Measurements from ENCODE around the gene TTC7B. TPM values are rescaled to one million over a fixed set of nuclear protein-coding genes. Genes with fewer than 3 reads are reported as not detected.

TTC7B gene
- total and polyA plus RNA-seq, 2 experiments from 2014 or later, result 7.9 to 28.6 TPM

- Histone ChIP-seq H3F3A (replicated peaks; ENCODE audit: low read depth) (no peaks in the 10 kb centered on the region), H3K4me3 (no peak overlapping the region), H3K27me3 (ENCODE audit: insufficient read depth) (no peaks in the 10 kb centered on the region), H4K20me1 (replicated peaks; ENCODE audit: insufficient read depth) (no peaks in the 10 kb centered on the region), H3K36me3 (ENCODE audit: insufficient read depth) (no peaks in the 10 kb centered on the region), H3K4me2 (peak overlapping the region; percentile 55; the same call in 1 of the 2 replicates), H3K9me2 (ENCODE audit: insufficient read depth) (no peaks in the 10 kb centered on the region), H2AFZ (peak overlapping the region; percentile 69; the same call in 1 of the 2 replicates), H3K79me2 (replicated peaks; ENCODE audit: insufficient read depth) (no peaks in the 10 kb centered on the region), H3K27ac (ENCODE audit: low read depth) (no peak overlapping the region), H3K4me1 (ENCODE audit: insufficient read depth) (peaks cover 16% of the 10 kb centered on the region)
- Mint-ChIP-seq H3K27ac (peak overlapping the region; percentile 81), H3K27me3 (ENCODE audit: insufficient read depth, low read depth, poor library complexity) (peaks cover 8% of the 10 kb centered on the region), H3K4me1 (peaks cover 23% of the 10 kb centered on the region), H3K36me3 (ENCODE audit: low read depth) (no peaks in the 10 kb centered on the region), H3K4me3 (no peak overlapping the region), H3K9me3 (no peaks in the 10 kb centered on the region)
- ATAC-seq, result peak; percentile 64
- no peak for TF ChIP-seq EZH2 (IDR thresholded peaks at IDR 0.05; ENCODE audit: low read depth, unreplicated experiment)
- no peak for TF ChIP-seq ETS1 (IDR thresholded peaks at IDR 0.05)
- TF ChIP-seq JUNB (IDR thresholded peaks at IDR 0.05; ENCODE audit: unreplicated experiment), result no peak
- no peak for TF ChIP-seq STAT1 (IDR thresholded peaks at IDR 0.05; ENCODE audit: unreplicated experiment)
- TF ChIP-seq, protein P1, sequence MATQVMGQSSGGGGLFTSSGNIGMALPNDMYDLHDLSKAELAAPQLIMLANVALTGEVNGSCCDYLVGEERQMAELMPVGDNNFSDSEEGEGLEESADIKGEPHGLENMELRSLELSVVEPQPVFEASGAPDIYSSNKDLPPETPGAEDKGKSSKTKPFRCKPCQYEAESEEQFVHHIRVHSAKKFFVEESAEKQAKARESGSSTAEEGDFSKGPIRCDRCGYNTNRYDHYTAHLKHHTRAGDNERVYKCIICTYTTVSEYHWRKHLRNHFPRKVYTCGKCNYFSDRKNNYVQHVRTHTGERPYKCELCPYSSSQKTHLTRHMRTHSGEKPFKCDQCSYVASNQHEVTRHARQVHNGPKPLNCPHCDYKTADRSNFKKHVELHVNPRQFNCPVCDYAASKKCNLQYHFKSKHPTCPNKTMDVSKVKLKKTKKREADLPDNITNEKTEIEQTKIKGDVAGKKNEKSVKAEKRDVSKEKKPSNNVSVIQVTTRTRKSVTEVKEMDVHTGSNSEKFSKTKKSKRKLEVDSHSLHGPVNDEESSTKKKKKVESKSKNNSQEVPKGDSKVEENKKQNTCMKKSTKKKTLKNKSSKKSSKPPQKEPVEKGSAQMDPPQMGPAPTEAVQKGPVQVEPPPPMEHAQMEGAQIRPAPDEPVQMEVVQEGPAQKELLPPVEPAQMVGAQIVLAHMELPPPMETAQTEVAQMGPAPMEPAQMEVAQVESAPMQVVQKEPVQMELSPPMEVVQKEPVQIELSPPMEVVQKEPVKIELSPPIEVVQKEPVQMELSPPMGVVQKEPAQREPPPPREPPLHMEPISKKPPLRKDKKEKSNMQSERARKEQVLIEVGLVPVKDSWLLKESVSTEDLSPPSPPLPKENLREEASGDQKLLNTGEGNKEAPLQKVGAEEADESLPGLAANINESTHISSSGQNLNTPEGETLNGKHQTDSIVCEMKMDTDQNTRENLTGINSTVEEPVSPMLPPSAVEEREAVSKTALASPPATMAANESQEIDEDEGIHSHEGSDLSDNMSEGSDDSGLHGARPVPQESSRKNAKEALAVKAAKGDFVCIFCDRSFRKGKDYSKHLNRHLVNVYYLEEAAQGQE (IDR thresholded peaks at IDR 0.05; ENCODE audit: unreplicated experiment), result no peak
- no peak for TF ChIP-seq POLR2AphosphoS5 (IDR thresholded peaks at IDR 0.05; ENCODE audit: low read depth)
- TF ChIP-seq ZNF114 (CRISPR knock-in tag; IDR thresholded peaks at IDR 0.05), result no peak
- TF ChIP-seq CTCF (conservative IDR thresholded peaks at IDR 0.05; ENCODE audit: low read depth in 2 of 2), result no peak
- TF ChIP-seq NANOG (IDR thresholded peaks at IDR 0.05; ENCODE audit: borderline replicate concordance), result no peak
- TF ChIP-seq, protein P2, sequence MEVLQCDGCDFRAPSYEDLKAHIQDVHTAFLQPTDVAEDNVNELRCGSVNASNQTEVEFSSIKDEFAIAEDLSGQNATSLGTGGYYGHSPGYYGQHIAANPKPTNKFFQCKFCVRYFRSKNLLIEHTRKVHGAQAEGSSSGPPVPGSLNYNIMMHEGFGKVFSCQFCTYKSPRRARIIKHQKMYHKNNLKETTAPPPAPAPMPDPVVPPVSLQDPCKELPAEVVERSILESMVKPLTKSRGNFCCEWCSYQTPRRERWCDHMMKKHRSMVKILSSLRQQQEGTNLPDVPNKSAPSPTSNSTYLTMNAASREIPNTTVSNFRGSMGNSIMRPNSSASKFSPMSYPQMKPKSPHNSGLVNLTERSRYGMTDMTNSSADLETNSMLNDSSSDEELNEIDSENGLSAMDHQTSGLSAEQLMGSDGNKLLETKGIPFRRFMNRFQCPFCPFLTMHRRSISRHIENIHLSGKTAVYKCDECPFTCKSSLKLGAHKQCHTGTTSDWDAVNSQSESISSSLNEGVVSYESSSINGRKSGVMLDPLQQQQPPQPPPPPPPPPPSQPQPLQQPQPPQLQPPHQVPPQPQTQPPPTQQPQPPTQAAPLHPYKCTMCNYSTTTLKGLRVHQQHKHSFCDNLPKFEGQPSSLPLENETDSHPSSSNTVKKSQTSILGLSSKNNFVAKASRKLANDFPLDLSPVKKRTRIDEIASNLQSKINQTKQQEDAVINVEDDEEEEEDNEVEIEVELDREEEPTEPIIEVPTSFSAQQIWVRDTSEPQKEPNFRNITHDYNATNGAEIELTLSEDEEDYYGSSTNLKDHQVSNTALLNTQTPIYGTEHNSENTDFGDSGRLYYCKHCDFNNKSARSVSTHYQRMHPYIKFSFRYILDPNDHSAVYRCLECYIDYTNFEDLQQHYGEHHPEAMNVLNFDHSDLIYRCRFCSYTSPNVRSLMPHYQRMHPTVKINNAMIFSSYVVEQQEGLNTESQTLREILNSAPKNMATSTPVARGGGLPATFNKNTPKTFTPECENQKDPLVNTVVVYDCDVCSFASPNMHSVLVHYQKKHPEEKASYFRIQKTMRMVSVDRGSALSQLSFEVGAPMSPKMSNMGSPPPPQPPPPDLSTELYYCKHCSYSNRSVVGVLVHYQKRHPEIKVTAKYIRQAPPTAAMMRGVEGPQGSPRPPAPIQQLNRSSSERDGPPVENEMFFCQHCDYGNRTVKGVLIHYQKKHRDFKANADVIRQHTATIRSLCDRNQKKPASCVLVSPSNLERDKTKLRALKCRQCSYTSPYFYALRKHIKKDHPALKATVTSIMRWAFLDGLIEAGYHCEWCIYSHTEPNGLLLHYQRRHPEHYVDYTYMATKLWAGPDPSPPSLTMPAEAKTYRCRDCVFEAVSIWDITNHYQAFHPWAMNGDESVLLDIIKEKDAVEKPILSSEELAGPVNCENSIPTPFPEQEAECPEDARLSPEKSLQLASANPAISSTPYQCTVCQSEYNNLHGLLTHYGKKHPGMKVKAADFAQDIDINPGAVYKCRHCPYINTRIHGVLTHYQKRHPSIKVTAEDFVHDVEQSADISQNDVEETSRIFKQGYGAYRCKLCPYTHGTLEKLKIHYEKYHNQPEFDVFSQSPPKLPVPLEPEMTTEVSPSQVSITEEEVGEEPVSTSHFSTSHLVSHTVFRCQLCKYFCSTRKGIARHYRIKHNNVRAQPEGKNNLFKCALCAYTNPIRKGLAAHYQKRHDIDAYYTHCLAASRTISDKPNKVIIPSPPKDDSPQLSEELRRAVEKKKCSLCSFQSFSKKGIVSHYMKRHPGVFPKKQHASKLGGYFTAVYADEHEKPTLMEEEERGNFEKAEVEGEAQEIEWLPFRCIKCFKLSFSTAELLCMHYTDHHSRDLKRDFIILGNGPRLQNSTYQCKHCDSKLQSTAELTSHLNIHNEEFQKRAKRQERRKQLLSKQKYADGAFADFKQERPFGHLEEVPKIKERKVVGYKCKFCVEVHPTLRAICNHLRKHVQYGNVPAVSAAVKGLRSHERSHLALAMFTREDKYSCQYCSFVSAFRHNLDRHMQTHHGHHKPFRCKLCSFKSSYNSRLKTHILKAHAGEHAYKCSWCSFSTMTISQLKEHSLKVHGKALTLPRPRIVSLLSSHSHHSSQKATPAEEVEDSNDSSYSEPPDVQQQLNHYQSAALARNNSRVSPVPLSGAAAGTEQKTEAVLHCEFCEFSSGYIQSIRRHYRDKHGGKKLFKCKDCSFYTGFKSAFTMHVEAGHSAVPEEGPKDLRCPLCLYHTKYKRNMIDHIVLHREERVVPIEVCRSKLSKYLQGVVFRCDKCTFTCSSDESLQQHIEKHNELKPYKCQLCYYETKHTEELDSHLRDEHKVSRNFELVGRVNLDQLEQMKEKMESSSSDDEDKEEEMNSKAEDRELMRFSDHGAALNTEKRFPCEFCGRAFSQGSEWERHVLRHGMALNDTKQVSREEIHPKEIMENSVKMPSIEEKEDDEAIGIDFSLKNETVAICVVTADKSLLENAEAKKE (CRISPR knock-in tag; IDR thresholded peaks at IDR 0.05), result no peak
- no peak for TF ChIP-seq EZH2phosphoT487 (IDR thresholded peaks at IDR 0.05; ENCODE audit: unreplicated experiment)
- TF ChIP-seq CREB1 (CRISPR knock-in tag; IDR thresholded peaks at IDR 0.05; ENCODE audit: low read depth), result no peak
- no peak for TF ChIP-seq ZNF331 (CRISPR knock-in tag; IDR thresholded peaks at IDR 0.05; ENCODE audit: low read depth)
- DNase-seq (ENCODE audit: low spot score), result no peak
Observed at GRCh38 chr14:90615517-90616060, 200.6 kb downstream of the TTC7B start.

Measured in GM23338 (cell line).